GM18909 (cell line): ENCODE measurements around the gene RILPL2.
A peak's percentile ranks its signal among the peaks of the same experiment; 100 is the strongest.
"Not testable (repeated sequence)": the region's sequence is repeated elsewhere in the genome, so short reads cannot be mapped to it uniquely, and the experiment has no call there.

ENCODE experiments used
- ATAC-seq: cut with Tn5 transposase; IDR thresholded peaks from one replicate; pipeline ENCODE4 v1.9.1; 2021; ENCODE audit warnings: mild to moderate bottlenecking; ENCODE audit not compliant: unreplicated experiment, poor library complexity

RILPL2 gene

GRCh38 chr12:123452276-123452550 is 15.7 kb upstream of the RILPL2 start:
- not testable (repeated sequence) for ATAC-seq

DNA sequence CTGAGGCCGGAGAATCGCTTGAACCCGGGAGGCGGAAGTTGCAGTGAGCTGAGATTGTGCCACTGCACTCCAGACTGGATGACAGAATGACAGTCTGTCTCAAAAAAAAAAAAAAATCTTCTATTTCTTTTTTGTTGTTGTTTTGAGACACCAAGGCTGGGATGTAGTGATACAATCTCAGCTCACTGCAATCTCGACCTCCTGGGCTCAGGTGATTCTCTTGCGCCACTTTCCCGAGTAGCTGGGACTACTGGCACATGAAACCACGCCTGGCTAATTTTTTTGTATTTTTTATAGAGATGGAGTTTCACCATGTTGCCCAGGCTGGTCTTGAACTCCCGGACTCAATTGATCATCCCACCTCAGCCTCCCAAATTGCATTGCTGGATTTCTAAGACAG is 14.2 kb upstream of the RILPL2 start:
- no peak for ATAC-seq

DNA sequence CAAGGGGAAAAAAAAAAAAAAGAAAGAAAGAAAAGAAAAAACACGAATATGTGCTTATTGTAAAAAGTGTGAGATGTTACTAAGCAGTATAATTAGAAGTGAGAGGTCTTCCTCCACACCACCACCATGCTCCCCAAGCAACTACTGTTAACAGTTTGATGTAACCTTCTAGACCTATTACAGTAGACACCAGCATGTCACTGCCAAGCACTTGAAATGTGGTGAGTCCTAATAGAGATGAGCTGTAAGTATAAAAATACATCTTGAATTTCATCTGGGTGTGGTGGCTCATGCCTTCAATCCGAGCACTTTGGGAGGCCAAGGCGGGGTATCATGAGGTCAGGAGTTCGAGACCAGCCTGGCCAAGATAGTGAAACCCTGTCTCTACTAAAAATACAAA is 13.4 kb upstream of the RILPL2 start:
- ATAC-seq = no peak

GRCh38 chr12:123449249-123449733 is 12.8 kb upstream of the RILPL2 start:
- ATAC-seq = no peak

DNA sequence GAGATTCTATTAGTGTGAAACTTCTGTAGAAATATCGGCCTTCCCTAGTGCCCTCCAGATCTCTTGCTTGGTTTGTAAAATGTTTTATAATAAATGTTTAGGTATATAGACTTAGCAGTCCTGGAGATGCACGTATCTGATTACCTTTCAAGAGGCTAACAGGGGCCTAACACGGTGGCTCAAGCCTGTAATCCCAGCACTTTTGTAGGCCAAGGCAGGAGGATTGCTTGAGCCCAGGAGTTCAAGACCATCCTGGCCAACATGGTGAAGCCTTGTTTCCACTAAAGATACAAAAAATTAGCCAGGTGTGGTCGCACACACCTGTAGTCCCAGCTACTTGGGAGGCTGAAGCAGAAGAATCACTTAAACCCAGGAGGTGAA is 9.8 kb upstream of the RILPL2 start:
- no peak for ATAC-seq

DNA sequence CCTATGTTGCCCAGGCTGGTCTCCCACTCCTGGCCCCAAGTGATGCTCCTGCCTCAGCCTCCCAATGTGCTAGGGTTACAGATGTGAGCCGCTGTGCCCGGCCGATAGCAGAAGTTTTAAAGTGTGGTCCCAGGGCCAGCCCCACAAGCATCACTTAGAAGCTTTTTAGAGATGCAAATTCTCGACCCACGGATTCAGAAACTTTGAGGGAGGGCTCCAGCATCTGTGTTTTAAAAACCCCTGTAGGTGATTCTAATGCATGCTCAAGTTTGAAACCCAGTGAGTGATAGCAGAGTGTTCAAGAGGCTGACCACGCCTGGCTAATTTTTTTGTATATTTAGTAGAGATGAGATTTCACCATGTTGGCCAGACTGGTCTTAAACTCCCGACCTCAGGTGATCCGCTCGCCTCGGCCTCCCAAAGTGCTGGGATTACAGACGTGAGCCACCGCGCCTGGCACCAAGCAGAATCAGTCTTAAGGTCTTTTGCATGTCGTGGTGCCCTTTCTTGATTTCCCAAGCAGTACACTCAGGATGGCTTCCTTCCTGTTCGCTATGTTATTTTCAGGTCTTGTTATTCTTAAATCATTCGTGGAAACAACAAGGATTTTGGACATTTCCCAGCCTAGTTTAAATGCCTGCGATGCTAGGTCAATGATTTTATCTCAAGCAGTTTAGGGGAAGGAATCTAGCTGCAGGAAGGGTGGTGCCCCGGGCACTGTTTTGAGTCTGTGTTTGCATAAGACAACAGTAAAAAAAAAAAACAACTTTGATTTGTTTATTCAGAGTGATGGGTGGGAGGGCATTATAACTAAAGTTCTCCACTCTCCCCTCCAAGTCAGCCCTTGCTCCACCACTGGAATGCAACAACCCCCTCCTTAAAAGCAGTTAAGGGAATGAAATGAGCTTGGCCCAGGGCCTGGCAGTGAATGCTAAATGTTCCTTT is 9.2 kb upstream of the RILPL2 start:
- no peak for ATAC-seq

GRCh38 chr12:123444092-123445026 is 7.9 kb upstream of the RILPL2 start:
- ATAC-seq = no peak

GRCh38 chr12:123442774-123443173 is 6.3 kb upstream of the RILPL2 start:
- no peak for ATAC-seq

DNA sequence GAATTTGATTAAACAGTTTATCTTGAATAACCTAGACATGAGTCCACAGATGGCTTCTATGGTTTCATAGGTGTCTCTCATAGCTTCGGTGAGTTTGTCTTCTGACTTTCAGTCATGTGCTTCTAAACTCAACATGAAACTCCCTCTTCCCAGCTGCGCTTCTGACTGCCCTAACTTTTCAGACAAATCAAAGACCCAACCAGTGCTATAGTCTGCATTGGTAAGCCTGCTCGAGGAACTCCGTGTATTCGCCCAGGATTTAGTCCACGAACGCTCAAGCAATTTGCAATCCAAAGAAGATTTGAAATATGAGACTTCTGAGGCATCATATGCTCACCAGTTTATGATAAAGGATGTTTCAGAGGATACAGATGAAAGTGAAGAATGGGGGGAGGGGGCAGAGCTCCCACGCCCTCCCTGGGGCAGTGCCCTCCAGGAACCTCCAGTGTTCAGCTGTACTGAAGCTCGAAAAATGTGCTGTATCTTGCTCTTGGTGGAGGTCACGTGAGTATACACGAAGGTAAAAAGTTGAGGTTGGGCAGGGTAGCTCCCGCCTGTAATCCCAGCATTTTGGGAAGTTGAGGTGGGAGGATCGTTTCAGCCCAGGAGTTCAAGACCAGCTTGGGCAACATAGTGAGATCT is 5.2 kb upstream of the RILPL2 start:
- peak; percentile 64 for ATAC-seq

GRCh38 chr12:123435636-123436016 is 858 bp downstream of the RILPL2 start:
- ATAC-seq = no peak

DNA sequence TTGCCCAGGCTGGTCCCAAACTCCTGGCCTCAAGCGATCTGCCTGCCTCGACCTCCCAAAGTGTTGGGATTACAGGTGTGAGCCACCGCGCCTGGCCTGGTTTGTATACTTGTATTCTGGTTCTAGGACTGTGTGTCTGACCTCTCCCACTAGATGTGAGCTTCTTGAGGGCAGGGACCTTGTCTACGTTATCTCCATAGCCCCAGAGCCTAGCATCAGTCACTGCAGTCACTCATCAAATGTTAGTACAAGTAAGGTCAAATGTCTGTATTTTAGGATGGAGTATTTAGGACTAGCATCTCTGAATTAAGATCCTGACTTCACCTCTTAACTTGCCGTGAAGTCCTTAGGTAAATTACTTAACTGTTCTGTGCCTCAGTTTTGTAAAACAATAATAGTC is 2.9 kb downstream of the RILPL2 start:
- no peak for ATAC-seq

DNA sequence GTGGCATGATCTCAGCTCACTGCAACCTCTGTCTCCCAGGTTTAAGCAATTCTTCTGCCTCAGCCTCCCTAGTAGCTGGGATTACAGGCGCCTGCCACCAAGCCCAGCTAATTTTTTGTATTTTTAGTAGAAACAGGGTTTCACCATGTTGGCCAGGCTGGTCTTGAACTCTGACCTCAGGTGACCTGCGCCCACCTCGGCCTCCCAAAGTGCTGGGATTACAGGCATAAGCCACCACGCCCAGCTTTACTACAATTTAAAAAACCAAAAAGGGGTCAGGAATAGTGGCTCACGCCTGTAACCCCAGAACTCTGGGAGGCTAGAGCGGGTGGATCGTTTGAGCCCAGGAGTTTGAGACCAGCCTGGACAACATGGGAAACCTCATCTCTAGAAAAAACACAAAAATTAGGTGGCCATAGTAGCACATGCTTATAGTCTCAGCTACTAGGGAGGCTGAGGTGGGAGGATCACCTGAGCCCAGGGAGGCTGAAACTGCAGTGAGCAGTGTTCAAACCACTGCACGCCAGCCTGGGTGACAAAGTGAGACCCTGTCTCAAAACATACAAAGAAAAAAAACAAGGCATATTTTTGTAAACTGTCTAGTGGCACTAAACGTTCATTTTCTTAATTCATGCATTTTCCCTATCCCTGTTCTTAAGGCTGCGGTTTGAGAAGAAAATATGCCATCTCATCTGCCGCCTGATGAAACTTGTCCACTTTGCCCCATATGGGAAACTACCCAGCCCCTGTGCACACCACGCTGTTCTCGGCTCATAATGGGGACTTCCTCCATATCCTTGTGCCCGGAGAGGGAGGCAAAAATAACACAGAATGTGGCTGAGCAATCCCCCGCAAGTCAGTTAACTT is 4.3 kb downstream of the RILPL2 start:
- not testable (repeated sequence) for ATAC-seq

- ATAC-seq = not testable (repeated sequence)
Observed at GRCh38 chr12:123429101-123429500, 7.4 kb downstream of the RILPL2 start.

DNA sequence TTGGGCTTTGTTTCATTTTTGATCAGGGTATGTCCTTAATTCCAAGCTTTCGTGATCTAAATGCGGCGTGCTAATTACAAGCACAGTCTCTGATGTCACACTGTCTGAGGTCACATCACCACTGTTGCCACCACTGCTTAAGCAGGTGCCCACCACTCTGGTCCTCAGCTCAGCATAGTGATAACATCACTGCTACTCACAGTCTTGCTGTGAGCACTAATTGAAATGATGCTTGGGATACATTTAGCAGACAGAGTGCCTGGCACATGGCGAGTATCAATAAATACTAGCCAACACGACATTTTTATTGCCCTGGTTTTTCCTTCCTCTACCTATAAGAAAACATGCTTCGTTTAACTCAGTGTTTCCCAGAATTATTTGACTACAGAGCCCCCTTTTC is 7.9 kb downstream of the RILPL2 start:
- no peak for ATAC-seq

DNA sequence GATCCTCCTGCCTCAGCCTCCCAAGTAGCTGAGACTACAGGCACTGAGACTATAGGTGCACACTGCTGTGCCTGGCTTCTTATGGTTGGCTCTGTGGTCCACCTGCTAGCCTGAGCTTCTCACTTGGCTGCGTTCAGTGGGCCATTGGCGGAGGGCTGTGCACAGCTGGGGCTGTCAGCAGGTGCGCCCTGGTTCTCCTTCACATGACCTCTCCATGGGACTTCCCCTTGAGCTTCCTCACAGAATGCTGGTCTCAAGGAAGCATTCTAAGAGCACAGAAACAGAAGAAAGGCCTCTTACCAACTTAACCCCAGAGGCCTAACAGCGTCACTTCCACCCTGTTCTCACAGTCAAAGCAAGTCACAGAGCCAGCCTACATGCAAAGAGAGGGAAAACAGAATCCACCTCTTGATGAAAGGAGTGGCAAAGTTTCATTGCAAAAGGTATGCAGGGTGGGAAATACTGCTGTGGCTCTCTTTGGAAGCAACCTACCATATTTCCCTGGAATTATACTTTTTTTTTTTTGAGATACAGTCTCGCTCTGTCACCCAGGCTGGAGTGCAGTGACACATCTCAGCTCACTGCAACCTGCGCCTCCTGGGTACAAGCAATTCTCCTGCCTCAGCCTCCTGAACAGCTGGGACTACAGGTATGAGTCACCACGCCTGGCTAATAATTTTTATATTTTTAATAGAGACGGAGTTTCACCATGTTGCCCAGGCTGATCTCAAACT is 9.3 kb downstream of the RILPL2 start:
- ATAC-seq = peak; percentile 89

DNA sequence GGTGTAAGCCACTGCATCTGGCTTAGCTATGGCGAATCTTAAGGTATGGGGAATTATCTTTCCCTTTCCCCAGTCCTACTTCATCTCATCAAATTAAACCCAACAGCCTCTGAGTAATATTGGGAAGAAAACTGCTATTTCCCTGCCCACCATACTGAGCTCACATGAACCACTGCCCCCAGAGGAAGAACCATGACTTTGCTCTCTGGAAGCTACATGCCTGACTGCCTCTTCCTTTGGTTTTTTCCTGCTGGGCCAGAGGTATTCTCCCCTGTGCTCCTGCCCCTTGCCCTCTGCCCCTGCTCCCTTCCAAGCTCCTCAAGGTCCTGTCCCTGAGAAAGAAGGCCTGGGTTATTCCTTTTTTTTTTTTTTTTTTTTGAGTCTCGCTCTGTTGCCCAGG is 15.2 kb downstream of the RILPL2 start:
- no peak for ATAC-seq

GRCh38 chr12:123410041-123410412 is 26.5 kb downstream of the RILPL2 start:
- ATAC-seq = no peak

DNA sequence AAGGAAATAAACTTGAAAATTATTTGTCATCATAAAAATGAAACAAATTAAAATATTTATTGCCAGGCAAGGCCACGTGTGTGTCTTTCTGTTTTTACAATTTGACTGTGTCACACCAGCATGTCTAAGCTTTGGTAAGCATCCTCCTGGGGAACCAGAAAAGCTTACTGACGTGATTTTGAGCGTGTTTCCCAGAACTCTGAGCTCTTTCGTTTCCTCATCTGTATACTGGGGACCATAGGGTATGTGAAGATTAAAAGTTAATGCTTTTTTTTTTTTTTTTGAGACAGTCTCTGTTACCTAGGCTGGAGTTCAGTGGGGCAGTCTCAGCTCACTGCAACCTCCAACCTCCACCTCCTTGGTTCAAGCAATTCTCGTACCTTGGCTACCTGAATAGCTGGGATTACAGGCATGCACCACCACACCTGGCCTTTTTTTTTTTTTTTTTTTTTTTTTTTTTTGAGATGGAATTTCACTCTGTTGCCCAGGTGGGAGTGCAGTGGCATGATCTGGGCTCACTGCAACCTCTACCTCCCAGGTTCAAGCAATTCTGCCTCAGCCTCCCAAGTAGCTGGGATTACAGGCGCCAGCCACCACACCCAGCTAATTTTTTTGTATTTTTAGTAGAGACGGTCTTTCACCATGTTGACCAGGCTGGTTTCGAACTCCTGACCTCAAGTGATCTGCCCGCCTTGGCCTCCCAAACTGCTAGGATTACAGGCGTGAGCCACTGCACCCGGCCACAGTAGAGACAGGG is 27.0 kb downstream of the RILPL2 start:
- ATAC-seq = not testable (repeated sequence)
